ENCODE measurements around the gene CACNG6. TPM values are rescaled to one million over a fixed set of nuclear protein-coding genes. Genes with fewer than 3 reads are reported as not detected.
"Not testable (repeated sequence)": the region's sequence is repeated elsewhere in the genome, so short reads cannot be mapped to it uniquely, and the experiment has no call there.

CACNG6 gene, protein sequence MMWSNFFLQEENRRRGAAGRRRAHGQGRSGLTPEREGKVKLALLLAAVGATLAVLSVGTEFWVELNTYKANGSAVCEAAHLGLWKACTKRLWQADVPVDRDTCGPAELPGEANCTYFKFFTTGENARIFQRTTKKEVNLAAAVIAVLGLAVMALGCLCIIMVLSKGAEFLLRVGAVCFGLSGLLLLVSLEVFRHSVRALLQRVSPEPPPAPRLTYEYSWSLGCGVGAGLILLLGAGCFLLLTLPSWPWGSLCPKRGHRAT
- 0.43 TPM in 1 of 2 replicates, not detected in the other for total RNA-seq (2014; rRNA removed; shearing (Covaris generic); ENCODE audit: low replicate concordance)

GRCh38 chr19:53991224-53992113 lies at the start of gene CACNG6:
Gene CACNG6, plus strand, starts transcription at chr19:53991637. Its CDS starts 1,241 bp downstream, at chr19:53992878.
- DNase-seq: peak; percentile 44
- Histone ChIP-seq H3K36me3 (no peaks in the 10 kb centered on the region), H3K27me3 (no peaks in the 10 kb centered on the region), H3K9me3 (no peaks in the 10 kb centered on the region), H3K4me3 (no peak within 1 kb of the TSS)

GRCh38 chr19:53942001-53942786 lies 49.2 kb upstream of the CACNG6 start:
- Histone ChIP-seq H3K4me3 (no peak overlapping the region), H3K36me3 (no peaks in the 10 kb centered on the region), H3K27me3 (peaks cover 10% of the 10 kb centered on the region), H3K9me3 (no peaks in the 10 kb centered on the region)
- DNase-seq: peak; percentile 14

- Histone ChIP-seq H3K4me3 (no peak overlapping the region), H3K36me3 (no peaks in the 10 kb centered on the region), H3K27me3 (peaks cover 10% of the 10 kb centered on the region), H3K9me3 (no peaks in the 10 kb centered on the region)
- no peak for DNase-seq
Measured at GRCh38 chr19:53944416-53944815, 47.0 kb upstream of the CACNG6 start.

DNA sequence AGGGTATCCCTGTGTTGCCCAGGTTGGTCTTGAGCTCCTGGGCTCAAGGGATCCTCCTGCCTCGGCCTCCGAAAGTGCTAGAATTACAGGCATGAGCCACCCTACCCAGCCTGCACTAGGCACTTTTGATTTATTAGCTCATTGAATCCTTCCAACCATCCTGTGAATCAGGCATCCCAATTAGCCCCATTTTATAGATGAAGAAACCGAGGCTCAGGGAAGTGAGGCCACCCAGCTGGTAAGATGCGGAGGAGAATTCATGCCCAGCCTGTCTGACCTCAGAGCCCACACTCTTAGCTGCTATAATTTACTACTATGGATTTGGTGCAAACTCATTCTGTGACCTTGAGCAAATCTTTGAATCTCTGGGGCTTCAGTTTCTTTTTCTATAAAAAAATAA lies 46.5 kb upstream of the CACNG6 start:
- Histone ChIP-seq H3K27me3 (peaks cover 10% of the 10 kb centered on the region), H3K9me3 (no peaks in the 10 kb centered on the region)
- DNase-seq: no peak

GRCh38 chr19:53945441-53945840 lies 46.0 kb upstream of the CACNG6 start:
- peaks cover 10% of the 10 kb centered on the region for H3K27me3 ChIP-seq
- H3K9me3 ChIP-seq: no peaks in the 10 kb centered on the region
- H3K4me3 ChIP-seq: peak overlapping the region; percentile 21; the same call in 1 of the 2 replicates
- peak; percentile 47 for DNase-seq
- H3K36me3 ChIP-seq: no peaks in the 10 kb centered on the region

More for the DNA sequence above, 46.5 kb upstream of the CACNG6 start:
- Histone ChIP-seq H3K4me3 (no peak overlapping the region), H3K36me3 (no peaks in the 10 kb centered on the region)

DNA sequence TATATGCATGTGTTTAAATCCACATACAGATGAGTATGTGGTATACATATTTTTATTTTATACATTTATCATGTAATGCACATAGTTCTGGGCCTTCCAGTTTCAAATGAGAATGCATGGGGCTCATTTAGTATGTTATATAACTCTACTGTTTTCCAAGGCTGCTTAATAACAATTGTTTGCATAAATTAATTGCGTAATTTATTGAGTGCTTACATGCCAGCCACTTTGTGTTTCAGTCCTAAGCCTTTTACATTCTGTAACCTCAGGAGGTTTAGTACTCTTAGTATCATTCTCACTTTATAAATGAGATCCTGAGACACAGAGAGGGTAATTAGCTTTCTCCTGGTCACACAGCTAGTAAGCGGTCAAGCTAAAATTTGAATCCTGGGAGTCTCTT lies 45.4 kb upstream of the CACNG6 start:
- no peaks in the 10 kb centered on the region for H3K9me3 ChIP-seq
- no peak for DNase-seq
- peaks cover 10% of the 10 kb centered on the region for H3K27me3 ChIP-seq
- H3K36me3 ChIP-seq: no peaks in the 10 kb centered on the region
- H3K4me3 ChIP-seq: peak overlapping the region; percentile 21; the same call in 1 of the 2 replicates

- peak; percentile 15 for DNase-seq
- Histone ChIP-seq H3K27me3 (peaks cover 11% of the 10 kb centered on the region), H3K9me3 (no peaks in the 10 kb centered on the region), H3K36me3 (no peaks in the 10 kb centered on the region), H3K4me3 (no peak overlapping the region)
Measured at GRCh38 chr19:53947624-53948023, 43.8 kb upstream of the CACNG6 start.

DNA sequence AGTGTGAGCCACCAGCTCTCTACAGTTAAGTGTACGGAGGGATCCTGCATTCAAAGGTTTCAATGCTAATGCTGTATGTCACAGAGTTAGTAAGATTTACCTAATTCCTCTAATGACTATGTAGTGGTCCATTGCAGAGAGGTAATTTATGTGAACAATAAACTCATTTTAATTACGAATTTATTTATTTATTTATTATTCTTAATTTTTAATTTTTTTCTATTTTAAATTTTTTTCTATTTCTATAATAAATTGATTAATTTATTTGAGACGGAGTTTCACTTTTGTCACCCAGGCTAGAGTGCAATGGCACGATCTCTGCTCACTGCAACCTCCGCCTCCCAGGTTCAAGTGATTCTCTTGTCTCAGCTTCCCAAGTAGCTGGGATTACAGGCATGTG lies 42.8 kb upstream of the CACNG6 start:
- H3K9me3 ChIP-seq, DNase-seq, H3K27me3 ChIP-seq, H3K36me3 ChIP-seq, H3K4me3 ChIP-seq: not testable (repeated sequence)

DNA sequence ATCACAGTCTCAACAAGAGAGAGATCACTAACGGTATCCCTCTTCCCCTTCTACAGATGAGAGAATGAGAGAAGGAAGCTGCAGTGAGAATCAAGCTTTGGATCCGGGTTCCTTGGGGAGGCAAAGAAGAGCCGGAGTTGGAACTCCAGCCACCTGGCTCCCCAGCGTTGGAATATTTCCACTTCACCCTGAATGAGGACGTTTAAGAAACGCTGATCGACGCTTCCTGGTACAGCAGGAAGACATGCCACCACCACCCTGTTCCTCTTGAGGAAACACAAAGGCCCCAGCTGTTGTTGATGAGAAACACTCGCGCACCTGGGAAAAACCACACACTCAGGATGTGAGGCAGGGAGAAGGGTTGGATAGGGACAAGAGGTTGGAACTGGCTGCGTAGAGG lies 40.0 kb upstream of the CACNG6 start:
- H3K27me3 ChIP-seq: peaks cover 7% of the 10 kb centered on the region; the same call in 1 of the 2 replicates
- H3K36me3 ChIP-seq: no peaks in the 10 kb centered on the region

DNA sequence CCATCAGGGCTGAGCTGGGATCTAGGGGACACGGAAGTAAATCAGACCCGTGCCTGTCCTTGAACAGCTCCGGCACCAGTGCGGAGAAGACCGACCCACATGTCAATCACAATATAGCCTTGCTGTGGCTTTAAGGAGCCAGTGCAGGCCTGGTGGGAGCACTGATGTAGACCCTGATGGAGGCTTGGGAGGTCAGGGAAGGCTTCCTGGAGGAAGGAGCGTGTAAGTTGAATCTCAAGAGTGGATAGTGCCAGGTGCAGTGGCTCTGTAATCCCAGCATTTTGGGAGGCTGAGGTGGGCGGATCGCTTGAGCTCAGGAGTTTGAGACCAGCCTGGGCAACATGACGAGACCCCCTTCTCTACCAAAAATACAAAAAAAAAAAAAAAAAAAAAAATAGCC lies 39.5 kb upstream of the CACNG6 start:
- Histone ChIP-seq H3K9me3 (no peaks in the 10 kb centered on the region), H3K36me3 (no peaks in the 10 kb centered on the region), H3K4me3 (no peak overlapping the region), H3K27me3 (peaks cover 8% of the 10 kb centered on the region)
- DNase-seq: no peak

More for the DNA sequence above, 40.0 kb upstream of the CACNG6 start:
- Histone ChIP-seq H3K9me3 (no peaks in the 10 kb centered on the region), H3K4me3 (no peak overlapping the region)
- no peak for DNase-seq

DNA sequence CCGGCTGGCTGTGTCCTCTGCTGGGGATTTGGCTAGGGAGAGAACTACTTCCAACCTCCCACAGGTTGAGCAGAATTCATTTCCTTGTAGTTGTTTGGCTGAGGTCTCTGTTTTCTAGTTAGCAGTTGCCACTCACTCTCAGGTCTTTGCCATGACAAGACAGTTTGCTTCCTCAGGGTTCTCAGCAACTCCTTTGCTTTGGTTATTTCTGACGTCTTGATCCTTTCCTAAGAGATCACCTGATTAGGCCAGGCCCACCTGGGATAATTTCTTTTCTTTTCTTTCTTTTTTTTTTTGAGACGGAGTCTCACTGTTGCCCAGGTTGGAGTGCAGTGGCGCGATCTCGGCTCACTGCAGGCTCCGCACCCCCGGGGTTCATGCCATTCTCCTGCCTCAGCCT lies 38.1 kb upstream of the CACNG6 start:
- Histone ChIP-seq H3K9me3 (no peaks in the 10 kb centered on the region), H3K4me3 (no peak overlapping the region), H3K36me3 (no peaks in the 10 kb centered on the region), H3K27me3 (peaks cover 21% of the 10 kb centered on the region)
- DNase-seq: no peak

DNA sequence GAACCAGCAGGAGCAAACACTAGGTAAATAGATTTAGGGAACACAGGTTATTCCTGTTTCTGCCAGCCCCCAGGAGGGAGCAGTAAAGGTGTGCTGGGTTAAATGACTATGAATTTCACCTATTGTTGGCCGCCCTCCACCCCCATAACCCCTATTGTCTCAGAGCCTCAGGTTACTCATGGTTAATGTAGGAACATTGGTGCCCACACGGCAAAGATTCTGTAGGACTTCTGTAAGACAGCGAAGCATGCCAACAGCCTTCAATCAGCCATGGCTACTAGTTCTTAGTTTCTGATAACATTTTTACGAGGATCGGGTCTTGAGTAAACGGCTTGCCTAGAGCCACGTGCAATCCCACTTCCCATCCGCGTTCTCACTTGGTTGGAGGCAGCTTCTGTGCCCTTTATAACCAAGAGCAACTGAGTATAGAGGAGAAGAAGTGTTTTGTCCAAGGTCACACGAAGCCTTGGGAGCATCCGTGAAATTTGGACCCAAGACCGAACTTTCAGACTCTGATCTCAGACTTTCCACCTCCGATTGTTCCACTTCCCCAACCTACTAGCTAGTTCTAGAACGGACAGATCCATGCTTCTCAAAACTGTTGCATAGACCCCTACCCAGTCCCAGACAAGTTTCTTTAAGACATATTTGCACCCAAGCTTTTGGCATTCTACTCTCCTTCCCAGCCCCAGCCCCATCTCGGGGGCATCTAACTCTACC lies 33.8 kb upstream of the CACNG6 start:
- Histone ChIP-seq H3K36me3 (no peaks in the 10 kb centered on the region), H3K4me3 (no peak overlapping the region), H3K9me3 (no peaks in the 10 kb centered on the region), H3K27me3 (peaks cover 18% of the 10 kb centered on the region)
- DNase-seq: no peak

- Histone ChIP-seq H3K4me3 (no peak overlapping the region), H3K27me3 (peaks cover 18% of the 10 kb centered on the region), H3K9me3 (no peaks in the 10 kb centered on the region), H3K36me3 (no peaks in the 10 kb centered on the region)
- DNase-seq: no peak
Measured at GRCh38 chr19:53958168-53958571, 33.3 kb upstream of the CACNG6 start.

DNA sequence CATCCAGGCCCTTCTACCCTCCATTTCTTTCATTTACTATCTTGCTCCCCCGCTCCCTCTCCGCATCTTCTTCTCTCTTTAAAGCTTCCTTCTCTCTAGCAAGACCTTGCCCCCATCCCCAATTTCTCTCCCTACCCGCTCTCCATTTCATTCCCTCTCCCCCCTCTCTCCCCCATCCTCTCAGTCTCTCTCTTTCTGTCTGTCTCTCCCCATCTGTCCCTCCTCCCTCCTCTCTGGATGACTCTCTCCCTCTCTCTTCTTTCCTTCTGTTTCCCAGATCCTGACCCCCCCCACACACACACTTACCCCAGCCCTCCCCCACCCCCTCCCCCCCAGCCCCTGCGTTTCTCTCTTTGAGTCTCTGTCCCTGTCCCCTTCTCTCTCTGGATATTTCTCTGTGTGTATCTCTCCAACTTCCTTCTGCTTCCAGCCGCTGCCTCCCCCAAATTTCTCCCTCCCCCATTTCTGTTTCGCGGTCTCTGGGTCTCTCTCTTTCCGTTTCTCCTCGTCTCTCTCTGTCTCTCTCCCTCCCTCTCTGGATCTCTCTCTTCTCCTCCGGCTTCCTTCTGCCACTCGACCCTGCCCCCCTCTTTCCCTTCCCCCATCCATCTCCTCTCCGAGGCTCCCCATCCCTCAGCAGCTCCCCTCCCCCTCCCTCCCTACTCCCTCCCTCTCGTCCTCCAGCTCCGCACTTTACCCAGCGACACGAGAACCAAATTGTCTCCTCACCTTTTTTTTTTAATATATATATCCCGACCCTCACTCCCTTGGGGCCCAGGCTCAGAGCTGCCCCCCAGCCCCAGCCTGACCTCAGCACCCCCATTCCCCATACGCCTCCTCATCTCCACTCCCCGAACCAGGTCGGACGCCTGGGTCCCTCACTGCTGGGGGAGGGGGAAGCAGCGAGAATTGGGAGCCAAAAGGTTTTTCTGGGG lies 32.3 kb upstream of the CACNG6 start:
- Histone ChIP-seq H3K4me3 (no peak overlapping the region), H3K36me3 (no peaks in the 10 kb centered on the region), H3K27me3 (peaks cover 18% of the 10 kb centered on the region), H3K9me3 (no peaks in the 10 kb centered on the region)
- DNase-seq: no peak

DNA sequence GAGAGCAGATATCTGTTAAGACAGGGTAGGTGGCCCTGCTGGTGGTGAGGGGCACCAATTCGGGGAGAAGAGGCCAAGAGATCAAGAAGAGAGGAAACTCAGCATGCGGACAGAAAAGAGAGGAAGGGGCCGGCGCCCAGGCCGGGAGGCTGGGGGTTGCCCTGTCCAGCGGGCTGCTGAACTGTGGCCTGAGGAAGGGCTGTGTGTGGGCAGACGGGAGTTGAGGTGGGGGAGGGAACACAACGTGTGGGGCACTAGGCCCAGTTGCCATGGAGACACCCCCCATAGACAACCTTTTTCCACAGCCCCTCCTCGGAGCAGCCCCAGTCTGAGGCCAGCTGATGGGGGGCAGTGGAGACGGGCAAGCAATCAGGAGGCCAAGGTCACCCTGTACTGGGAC lies 31.2 kb upstream of the CACNG6 start:
- H3K27me3 ChIP-seq: peaks cover 18% of the 10 kb centered on the region
- no peak overlapping the region for H3K4me3 ChIP-seq
- DNase-seq: no peak
- no peaks in the 10 kb centered on the region; the same call in 1 of the 2 replicates for H3K36me3 ChIP-seq
- no peaks in the 10 kb centered on the region for H3K9me3 ChIP-seq
